ENCODE results near the gene TUFT1. TPM values are rescaled to one million over a fixed set of nuclear protein-coding genes. Genes with fewer than 3 reads are reported as not detected.

TUFT1 gene
- total and polyA plus RNA-seq, 2 of the 13 experiments (the other 11 are each of a cell fraction or from before 2014, with no cell fraction given), result 6.4 to 7.3 TPM

DNA sequence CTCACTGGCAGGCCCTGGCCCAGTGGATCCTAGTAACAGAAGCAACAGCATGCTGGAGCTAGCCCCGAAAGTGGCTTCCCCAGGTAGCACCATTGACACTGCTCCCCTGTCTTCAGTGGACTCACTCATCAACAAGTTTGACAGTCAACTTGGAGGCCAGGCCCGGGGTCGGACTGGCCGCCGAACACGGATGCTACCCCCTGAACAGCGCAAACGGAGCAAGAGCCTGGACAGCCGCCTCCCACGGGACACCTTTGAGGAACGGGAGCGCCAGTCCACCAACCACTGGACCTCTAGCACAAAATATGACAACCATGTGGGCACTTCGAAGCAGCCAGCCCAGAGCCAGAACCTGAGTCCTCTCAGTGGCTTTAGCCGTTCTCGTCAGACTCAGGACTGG, 21.2 kb upstream of the TUFT1 start (continued):
- TF ChIP-seq, protein P1, sequence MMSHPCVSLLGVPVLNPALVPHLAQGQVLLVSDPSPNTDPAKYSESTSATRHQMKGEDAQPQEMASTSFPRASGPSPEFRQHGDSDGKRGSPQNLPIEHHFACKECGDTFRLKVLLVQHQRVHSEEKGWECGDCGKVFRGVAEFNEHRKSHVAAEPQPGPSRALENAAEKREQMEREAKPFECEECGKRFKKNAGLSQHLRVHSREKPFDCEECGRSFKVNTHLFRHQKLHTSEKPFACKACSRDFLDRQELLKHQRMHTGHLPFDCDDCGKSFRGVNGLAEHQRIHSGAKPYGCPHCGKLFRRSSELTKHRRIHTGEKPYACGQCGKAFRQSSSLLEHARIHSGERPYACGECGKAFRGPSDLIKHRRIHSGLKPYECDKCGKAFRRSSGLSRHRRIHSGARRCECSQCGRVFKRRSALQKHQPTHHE (CRISPR knock-in tag; IDR thresholded peaks at IDR 0.05; ENCODE audit: borderline replicate concordance), result no peak
- TF ChIP-seq ZFP36 (IDR thresholded peaks at IDR 0.05; ENCODE audit: borderline replicate concordance, low read depth, low read length, partially characterized antibody), result no peak
- no peak for TF ChIP-seq JUND (CRISPR knock-in tag; IDR thresholded peaks at IDR 0.05)
- TF ChIP-seq SOX13 (IDR thresholded peaks at IDR 0.05), result no peak
- no peak for TF ChIP-seq SOX13 (CRISPR knock-in tag; conservative IDR thresholded peaks at IDR 0.05 in 1 of 2, IDR thresholded peaks at IDR 0.05 in 1 of 2)
- no peak for TF ChIP-seq ZNF296 (CRISPR knock-in tag; conservative IDR thresholded peaks at IDR 0.05)
- TF ChIP-seq MTF2 (CRISPR knock-in tag; IDR thresholded peaks at IDR 0.05; ENCODE audit: borderline replicate concordance), result no peak
- TF ChIP-seq TCF7 (IDR thresholded peaks at IDR 0.05; ENCODE audit: low read depth), result no peak
- TF ChIP-seq SNAI1 (CRISPR knock-in tag; IDR thresholded peaks at IDR 0.05; ENCODE audit: borderline replicate concordance), result no peak
- TF ChIP-seq CREM (IDR thresholded peaks at IDR 0.05), result no peak
- no peak for TF ChIP-seq CREM (CRISPR knock-in tag; IDR thresholded peaks at IDR 0.05)

DNA sequence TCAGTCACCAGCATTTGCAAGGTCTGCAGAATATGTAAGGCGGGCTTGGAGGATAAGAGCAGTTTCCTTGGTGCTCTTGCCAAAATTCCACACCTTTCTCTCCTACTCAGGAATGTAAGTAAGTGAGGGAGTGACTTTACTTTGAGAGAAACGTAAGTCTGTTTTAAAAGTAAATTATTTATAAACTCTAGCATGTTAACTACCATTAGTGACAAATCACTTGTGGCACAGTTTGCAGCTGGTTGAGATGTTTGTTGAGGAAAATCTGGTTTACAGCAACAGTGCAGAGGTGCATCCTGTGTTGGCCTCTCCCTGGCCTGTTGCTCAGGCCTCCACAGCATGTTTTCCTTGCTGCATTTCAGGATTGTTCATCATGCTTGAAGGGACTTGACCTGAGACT, 20.4 kb upstream of the TUFT1 start:
- ChIA-PET POLR2A (interaction anchor here (3.8 kb wide), 1 partner anchor 20 kb away, joined by 14 read pairs; the partner anchor contains the start of gene TUFT1), CTCF (ENCODE audit: low intra/inter-chr PET ratio, low total read pairs) (no interaction called here)
- H3K4me3 ChIP-seq (replicated peaks in 1 of 3; ENCODE audit: insufficient read depth in 1 of 3, low read depth in 2 of 3, low read length in 3 of 3), result no peak overlapping the region
- TF ChIP-seq, protein P2, sequence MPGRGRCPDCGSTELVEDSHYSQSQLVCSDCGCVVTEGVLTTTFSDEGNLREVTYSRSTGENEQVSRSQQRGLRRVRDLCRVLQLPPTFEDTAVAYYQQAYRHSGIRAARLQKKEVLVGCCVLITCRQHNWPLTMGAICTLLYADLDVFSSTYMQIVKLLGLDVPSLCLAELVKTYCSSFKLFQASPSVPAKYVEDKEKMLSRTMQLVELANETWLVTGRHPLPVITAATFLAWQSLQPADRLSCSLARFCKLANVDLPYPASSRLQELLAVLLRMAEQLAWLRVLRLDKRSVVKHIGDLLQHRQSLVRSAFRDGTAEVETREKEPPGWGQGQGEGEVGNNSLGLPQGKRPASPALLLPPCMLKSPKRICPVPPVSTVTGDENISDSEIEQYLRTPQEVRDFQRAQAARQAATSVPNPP (CRISPR knock-in tag; IDR thresholded peaks at IDR 0.05), result no peak
- TF ChIP-seq, protein P3, sequence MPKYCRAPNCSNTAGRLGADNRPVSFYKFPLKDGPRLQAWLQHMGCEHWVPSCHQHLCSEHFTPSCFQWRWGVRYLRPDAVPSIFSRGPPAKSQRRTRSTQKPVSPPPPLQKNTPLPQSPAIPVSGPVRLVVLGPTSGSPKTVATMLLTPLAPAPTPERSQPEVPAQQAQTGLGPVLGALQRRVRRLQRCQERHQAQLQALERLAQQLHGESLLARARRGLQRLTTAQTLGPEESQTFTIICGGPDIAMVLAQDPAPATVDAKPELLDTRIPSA (CRISPR knock-in tag; IDR thresholded peaks at IDR 0.05; ENCODE audit: borderline replicate concordance), result no peak
- TF ChIP-seq ZNF530 (CRISPR knock-in tag; IDR thresholded peaks at IDR 0.05; ENCODE audit: low read depth), result no peak
- TF ChIP-seq, protein P4, sequence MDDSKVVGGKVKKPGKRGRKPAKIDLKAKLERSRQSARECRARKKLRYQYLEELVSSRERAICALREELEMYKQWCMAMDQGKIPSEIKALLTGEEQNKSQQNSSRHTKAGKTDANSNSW (CRISPR knock-in tag; IDR thresholded peaks at IDR 0.05; ENCODE audit: borderline replicate concordance), result no peak
- TF ChIP-seq ZNF30 (CRISPR knock-in tag; IDR thresholded peaks at IDR 0.05), result no peak
- no peaks in the 10 kb centered on the region for H4K20me1 ChIP-seq (ENCODE audit: insufficient read depth, low read length)
- H3K9ac ChIP-seq (ENCODE audit: insufficient read depth, low read depth, low read length), result no peak overlapping the region
- H3K79me2 ChIP-seq (ENCODE audit: insufficient read depth, low read length), result no peaks in the 10 kb centered on the region
- no peak overlapping the region for H3K27ac ChIP-seq (ENCODE audit: extremely low read length, insufficient read depth, low read length)
- in situ Hi-C loops (cut with HindIII; ENCODE audit: extremely low pct_ligation_motif_present, low pct_unique_long_range_greater_than_20kb) (no loop called here), intact Hi-C loops (cut with micrococcal nuclease; ENCODE audit: unreplicated experiment) (no loop called here)
- DNase-seq (ENCODE audit: low spot score), result no peak
- ATAC-seq, result no peak
- no peak overlapping the region for H2AFZ ChIP-seq (ENCODE audit: low read length)
- H3K9me3 ChIP-seq (ENCODE audit: low read length), result no peaks in the 10 kb centered on the region
- H3K36me3 ChIP-seq (replicated peaks in 1 of 2; ENCODE audit: control insufficient read depth in 1 of 2, insufficient read depth in 2 of 2, low read length in 2 of 2), result no peaks in the 10 kb centered on the region; a peak in 1 of 5 replicates
- no peak for FAIRE-seq
- no peaks in the 10 kb centered on the region for H3K27me3 ChIP-seq (ENCODE audit: control insufficient read depth in 1 of 2, insufficient read depth in 2 of 2, low read length in 2 of 2)
- 96% methylated on average over 2 of the region's 2 CpGs for WGBS (ENCODE audit: low lambda C conversion rate)
- BruUV-seq (replicated peaks), result no TSS peak
- no peak overlapping the region for H3K4me2 ChIP-seq (ENCODE audit: low read depth, low read length)
- peaks cover 30% of the 10 kb centered on the region for H3K4me1 ChIP-seq (ENCODE audit: insufficient read depth, low read length)
